ENCODE results near the gene SFMBT1. TPM values are rescaled to one million over a fixed set of nuclear protein-coding genes. Genes with fewer than 3 reads are reported as not detected.

The SFMBT1 gene
- total RNA-seq, 1 donor from 2014 or later = 6.5 TPM

- no peak overlapping the region for H3K4me3 Mint-ChIP-seq (ENCODE audit: unreplicated experiment)
- H3K27ac Mint-ChIP-seq (ENCODE audit: unreplicated experiment) = no peak overlapping the region
- peaks cover 4% of the 10 kb centered on the region for H3K4me1 Mint-ChIP-seq (ENCODE audit: low read depth, unreplicated experiment)
- H3K9me3 Mint-ChIP-seq (ENCODE audit: unreplicated experiment) = peaks cover 3% of the 10 kb centered on the region
- H3K36me3 Mint-ChIP-seq (ENCODE audit: unreplicated experiment) = no peaks in the 10 kb centered on the region
- TF ChIP-seq CTCF (IDR thresholded peaks at IDR 0.05; ENCODE audit: partially characterized antibody, unreplicated experiment) = no peak
- DNase-seq = no peak
- peaks cover 6% of the 10 kb centered on the region for H3K27me3 Mint-ChIP-seq (ENCODE audit: unreplicated experiment)
Observed at GRCh38 chr3:53074366-53074696, 28.5 kb upstream of the SFMBT1 start.

- Mint-ChIP-seq H3K4me3 (ENCODE audit: unreplicated experiment) (no peak overlapping the region), H3K27me3 (ENCODE audit: unreplicated experiment) (peaks cover 6% of the 10 kb centered on the region), H3K36me3 (ENCODE audit: unreplicated experiment) (no peaks in the 10 kb centered on the region), H3K4me1 (ENCODE audit: low read depth, unreplicated experiment) (peaks cover 4% of the 10 kb centered on the region), H3K9me3 (ENCODE audit: unreplicated experiment) (peaks cover 3% of the 10 kb centered on the region), H3K27ac (ENCODE audit: unreplicated experiment) (no peak overlapping the region)
- DNase-seq = no peak
- no peak for TF ChIP-seq CTCF (IDR thresholded peaks at IDR 0.05; ENCODE audit: partially characterized antibody, unreplicated experiment)
Observed at GRCh38 chr3:53073553-53074365, 27.9 kb upstream of the SFMBT1 start.

GRCh38 chr3:53072653-53073552 lies 27.0 kb upstream of the SFMBT1 start:
- Mint-ChIP-seq H3K4me1 (ENCODE audit: low read depth, unreplicated experiment) (peaks cover 4% of the 10 kb centered on the region), H3K27ac (ENCODE audit: unreplicated experiment) (peak overlapping the region; percentile 38), H3K4me3 (ENCODE audit: unreplicated experiment) (peak overlapping the region; percentile 63), H3K27me3 (ENCODE audit: unreplicated experiment) (peaks cover 6% of the 10 kb centered on the region), H3K9me3 (ENCODE audit: unreplicated experiment) (peaks cover 3% of the 10 kb centered on the region), H3K36me3 (ENCODE audit: unreplicated experiment) (no peaks in the 10 kb centered on the region)
- peak; percentile 84 for TF ChIP-seq CTCF (IDR thresholded peaks at IDR 0.05; ENCODE audit: partially characterized antibody, unreplicated experiment)
- peak; percentile 97 for DNase-seq

- Mint-ChIP-seq H3K4me3 (ENCODE audit: unreplicated experiment) (no peak overlapping the region), H3K27ac (ENCODE audit: unreplicated experiment) (peak overlapping the region; percentile 38), H3K9me3 (ENCODE audit: unreplicated experiment) (peaks cover 3% of the 10 kb centered on the region), H3K4me1 (ENCODE audit: low read depth, unreplicated experiment) (peaks cover 6% of the 10 kb centered on the region), H3K36me3 (ENCODE audit: unreplicated experiment) (no peaks in the 10 kb centered on the region), H3K27me3 (ENCODE audit: unreplicated experiment) (peaks cover 6% of the 10 kb centered on the region)
- no peak for TF ChIP-seq CTCF (IDR thresholded peaks at IDR 0.05; ENCODE audit: partially characterized antibody, unreplicated experiment)
- no peak for DNase-seq
Observed at GRCh38 chr3:53071882-53072431, 26.1 kb upstream of the SFMBT1 start.

Data from glutamatergic neuron (in vitro differentiated cells).